PC-9 (cell line): Measurements from ENCODE around the gene CEP19. TPM values are rescaled to one million over a fixed set of nuclear protein-coding genes. Genes with fewer than 3 reads are reported as not detected.

Source experiments
- BruUV-seq: library from RNA; stranded (reverse); fragments of 400-500 nt; replicated peaks from 2 replicates; lab custom pipeline; 2021; lab: Mats Ljungman, UMichigan
- CTCF ChIA-PET: fragments of 300-600 bp; sonication (Branson Sonifier 250); formaldehyde crosslinking; loops from one replicate; lab custom pipeline; 2022; ENCODE audit warnings: antibody characterized with exemption; lab: Charles Lee
- POLR2A ChIA-PET: fragments of 300-600 bp; sonication (Branson Sonifier 250); formaldehyde crosslinking; loops from one replicate; lab custom pipeline; 2022; ENCODE audit warnings: antibody characterized with exemption; ENCODE audit not compliant: unreplicated experiment; lab: Charles Lee
- DNase-seq, 2 experiments: peaks; one replicate each; pipeline versions ENCODE4 v3.0.0 to v3.0.0-alpha.2; 2015 to 2022; ENCODE audit warnings: mixed read lengths in 1 of 2
- H2AFZ ChIP-seq: fragments of 200-600 bp; sonication (generic); 2 replicates; pipeline ENCODE4 v1.8.1; 2017; ENCODE audit warnings: antibody characterized with exemption
- H3F3A ChIP-seq: fragments of 200-600 bp; sonication (generic); 2 replicates; pipeline ENCODE4 v1.8.1; 2017; ENCODE audit warnings: antibody characterized with exemption, mild to moderate bottlenecking, low read depth; ENCODE audit not compliant: insufficient read depth
- H3K27ac ChIP-seq: fragments of 200-600 bp; sonication (generic); 2 replicates; pipeline ENCODE4 v1.6.1; 2016; ENCODE audit warnings: mixed run types
- H3K27me3 ChIP-seq: fragments of 200-600 bp; sonication (generic); 2 replicates; pipeline ENCODE4 v1.6.1; 2016; ENCODE audit warnings: low read depth, mixed run types; ENCODE audit not compliant: insufficient read depth
- H3K36me3 ChIP-seq: fragments of 200-600 bp; sonication (generic); 2 replicates; pipeline ENCODE4 v1.6.1; 2016; ENCODE audit warnings: low read depth, mixed run types
- H3K4me1 ChIP-seq: fragments of 200-600 bp; sonication (generic); replicated peaks from 2 replicates; pipeline ENCODE4 v1.6.1; 2016; ENCODE audit warnings: mixed run types; ENCODE audit not compliant: insufficient read depth
- H3K4me2 ChIP-seq: fragments of 200-600 bp; sonication (generic); 2 replicates; pipeline ENCODE4 v1.6.1; 2017; ENCODE audit warnings: mixed run types
- H3K4me3 ChIP-seq: fragments of 200-600 bp; sonication (generic); 2 replicates; pipeline ENCODE4 v1.6.1; 2016; ENCODE audit warnings: mixed run types
- H3K79me2 ChIP-seq: fragments of 200-600 bp; sonication (generic); 2 replicates; pipeline ENCODE4 v1.6.1; 2017; ENCODE audit warnings: low read depth, mixed run types
- H3K9me2 ChIP-seq: fragments of 200-600 bp; sonication (generic); 2 replicates; pipeline ENCODE4 v1.8.1; 2017; ENCODE audit warnings: mild to moderate bottlenecking; ENCODE audit not compliant: insufficient read depth
- H3K9me3 ChIP-seq: fragments of 200-600 bp; sonication (generic); 2 replicates; pipeline ENCODE4 v1.8.1; 2016; ENCODE audit warnings: low read depth; ENCODE audit not compliant: insufficient read depth
- H4K20me1 ChIP-seq: fragments of 200-600 bp; sonication (generic); 2 replicates; pipeline ENCODE4 v1.8.1; 2017; ENCODE audit not compliant: insufficient read depth
- CTCF ChIP-seq: fragments of 200-600 bp; sonication (generic); conservative IDR thresholded peaks from 2 replicates; pipeline ENCODE4 v1.6.1; 2017; ENCODE audit warnings: mixed run types, antibody characterized with exemption, mild to moderate bottlenecking, moderate library complexity
- EZH2 ChIP-seq: fragments of 200-600 bp; sonication (generic); IDR thresholded peaks from 2 replicates; pipeline ENCODE4 v1.8.0; 2017; ENCODE audit warnings: antibody characterized with exemption, low read depth
- intact Hi-C: fragments of 100-400 bp; cut with micrococcal nuclease; formaldehyde crosslinking; loops from one replicate; pipeline ENCODE4 v1.10.0; 2022; ENCODE audit not compliant: unreplicated experiment
- total RNA-seq: library from RNA; stranded (reverse); gene quantifications from 2 replicates; pipeline ENCODE4 v1.2.3, GENCODE V29; 2021

CEP19 gene
- total RNA-seq, 1 experiment from 2014 or later, result 5.5 TPM

DNA sequence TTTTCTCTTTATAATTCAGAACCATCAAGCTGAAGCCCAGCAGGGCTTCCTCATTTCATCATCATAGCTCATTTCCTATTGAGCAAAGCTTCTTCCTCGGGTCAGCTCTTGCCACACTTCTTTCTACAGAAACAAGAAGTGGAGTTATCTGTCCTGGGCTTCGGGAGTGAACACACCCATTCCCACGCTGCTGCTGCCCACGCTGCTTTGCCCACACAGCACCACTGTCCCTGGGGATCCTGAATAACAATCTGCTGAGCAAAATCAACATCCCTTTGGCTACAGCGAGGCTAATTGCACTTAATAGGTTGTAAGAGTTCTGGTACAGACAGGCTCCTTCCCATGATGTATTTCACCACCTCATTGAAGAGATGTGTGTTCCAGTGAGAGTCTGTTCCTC, 23.7 kb downstream of the CEP19 start:
- H3K4me1 ChIP-seq, result 0 out of 2 replicates have a peak, but pooled peaks cover 9% of the 10 kb centered on the region
- no peaks in the 10 kb centered on the region for H4K20me1 ChIP-seq
- no TSS peak for BruUV-seq
- H3K9me3 ChIP-seq, result peaks cover 3% of the 10 kb centered on the region; the same call in 1 of the 2 replicates
- H3K9me2 ChIP-seq, result no peaks in the 10 kb centered on the region
- intact Hi-C loops, result loop anchor here (10.0 kb wide), 1 partner anchor 256 kb away; the partner anchor contains the start of gene NCBP2
- H3K4me3 ChIP-seq, result no peak overlapping the region
- H3K27me3 ChIP-seq, result no peaks in the 10 kb centered on the region
- POLR2A ChIA-PET, result interaction anchor here (0.5 kb wide), 1 partner anchor 181 kb away, joined by 9 read pairs; no protein-coding TSS in a partner anchor
- H3F3A ChIP-seq, result peaks cover 6% of the 10 kb centered on the region; the same call in 1 of the 2 replicates
- DNase-seq, result peak in 1 of 2 experiments; percentile 44
- peak overlapping the region; percentile 51 for H3K4me2 ChIP-seq
- no peak for TF ChIP-seq EZH2
- no peak for TF ChIP-seq CTCF
- CTCF ChIA-PET, result interaction anchor here (0.8 to 1.7 kb wide), 3 partner anchors 79 to 160 kb away, joined by 3 to 11 read pairs (median 3); no protein-coding TSS in a partner anchor
- no peaks in the 10 kb centered on the region for H3K79me2 ChIP-seq
- H3K36me3 ChIP-seq, result no peaks in the 10 kb centered on the region
- peak overlapping the region; percentile 65 for H2AFZ ChIP-seq
- no peak overlapping the region for H3K27ac ChIP-seq

GRCh38 chr3:196686436-196686835, 25.6 kb downstream of the CEP19 start:
- no peaks in the 10 kb centered on the region for H3K27me3 ChIP-seq
- no peak for DNase-seq
- H3K27ac ChIP-seq, result no peak overlapping the region
- POLR2A ChIA-PET, result no interaction called here
- H3K4me2 ChIP-seq, result no peak overlapping the region
- no peak overlapping the region for H2AFZ ChIP-seq
- H3K4me1 ChIP-seq, result 0 out of 2 replicates have a peak, but pooled peaks cover 9% of the 10 kb centered on the region
- no peaks in the 10 kb centered on the region for H4K20me1 ChIP-seq
- CTCF ChIA-PET, result interaction anchor here (0.6 to 1.0 kb wide), 3 partner anchors 87 to 616 kb away, joined by 3 to 7 read pairs (median 3); no protein-coding TSS in a partner anchor
- H3K79me2 ChIP-seq, result no peaks in the 10 kb centered on the region
- intact Hi-C loops, result loop anchor here (10.0 kb wide), 1 partner anchor 258 kb away; the partner anchor contains the start of gene NCBP2
- no peak overlapping the region for H3K4me3 ChIP-seq
- no peak for TF ChIP-seq CTCF
- TF ChIP-seq EZH2, result no peak
- no peaks in the 10 kb centered on the region for H3K36me3 ChIP-seq
- no peaks in the 10 kb centered on the region for H3K9me2 ChIP-seq
- H3F3A ChIP-seq, result peaks cover 6% of the 10 kb centered on the region; the same call in 1 of the 2 replicates
- H3K9me3 ChIP-seq, result peaks cover 7% of the 10 kb centered on the region; the same call in 1 of the 2 replicates
- BruUV-seq, result no TSS peak

DNA sequence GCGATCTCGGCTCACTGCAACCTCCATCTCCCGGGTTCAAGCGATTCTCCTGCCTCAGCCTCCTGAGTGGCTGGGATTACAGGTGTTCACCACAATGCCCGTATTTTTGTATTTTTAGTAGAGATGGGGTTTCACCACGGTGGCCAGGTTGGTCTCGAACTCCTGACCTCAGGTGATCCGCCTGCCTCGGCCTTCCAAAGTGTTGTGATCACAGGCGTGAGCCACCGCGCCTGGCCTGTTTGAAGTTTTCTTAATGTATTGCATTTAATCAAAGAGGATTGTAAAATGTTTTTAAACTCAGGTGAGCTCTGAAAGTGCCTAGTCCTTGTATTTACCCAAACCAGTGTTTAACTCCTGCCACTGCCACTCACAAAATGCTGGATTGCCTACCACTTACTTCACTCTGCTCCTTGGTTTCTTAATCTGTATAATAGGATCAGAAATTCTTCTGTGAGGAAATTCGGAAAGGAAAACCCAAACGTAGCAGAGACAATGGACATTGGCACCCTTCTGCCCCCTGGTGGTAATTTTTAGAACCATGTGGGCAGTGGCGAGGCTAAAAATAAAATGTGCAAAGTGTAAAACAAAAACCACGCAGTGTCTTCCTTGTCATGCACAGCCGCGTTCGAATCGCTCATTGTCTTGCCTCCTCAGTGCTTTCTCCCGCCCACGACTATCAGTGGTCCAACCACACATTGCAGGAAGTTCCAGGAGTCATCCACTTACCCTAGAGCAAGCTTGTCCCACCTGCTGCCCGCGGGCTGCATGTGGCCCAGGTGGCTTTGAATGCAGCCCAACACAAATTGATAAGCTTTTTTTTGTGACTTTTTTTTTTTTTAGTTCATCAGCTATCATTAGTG, 27.3 kb downstream of the CEP19 start:
- H3K4me1 ChIP-seq, result 0 out of 2 replicates have a peak, but pooled peaks cover 9% of the 10 kb centered on the region
- BruUV-seq, result no TSS peak
- H3K4me2 ChIP-seq, result peak overlapping the region; percentile 37
- no peaks in the 10 kb centered on the region for H3K36me3 ChIP-seq
- no peak overlapping the region for H3K4me3 ChIP-seq
- intact Hi-C loops, result loop anchor here (1.0 to 10.0 kb wide), 4 partner anchors 75 to 260 kb away; partner anchors contain the start of gene NCBP2
- H2AFZ ChIP-seq, result 0 out of 2 replicates have a peak overlapping the region, but pooled peaks have one; percentile 29
- H3F3A ChIP-seq, result peaks cover 6% of the 10 kb centered on the region; the same call in 1 of the 2 replicates
- CTCF ChIA-PET, result interaction anchor here (0.6 to 2.0 kb wide), 7 partner anchors 18 to 431 kb away, joined by 3 to 15 read pairs (median 4); no protein-coding TSS in a partner anchor
- H3K9me2 ChIP-seq, result no peaks in the 10 kb centered on the region
- peaks cover 7% of the 10 kb centered on the region; the same call in 1 of the 2 replicates for H3K9me3 ChIP-seq
- H4K20me1 ChIP-seq, result no peaks in the 10 kb centered on the region
- H3K27ac ChIP-seq, result no peak overlapping the region
- POLR2A ChIA-PET, result interaction anchor here (0.6 kb wide), 2 partner anchors 52 to 200 kb away, joined by 3 to 5 read pairs; no protein-coding TSS in a partner anchor
- TF ChIP-seq EZH2 (no peak), CTCF (peak; percentile 97)
- H3K79me2 ChIP-seq, result no peaks in the 10 kb centered on the region
- peak; percentile 45 to 69 for DNase-seq
- no peaks in the 10 kb centered on the region for H3K27me3 ChIP-seq
